ENCODE data around the gene TMSB4X. TPM values are rescaled to one million over a fixed set of nuclear protein-coding genes. Genes with fewer than 3 reads are reported as not detected.
A peak's percentile ranks its signal among the peaks of the same experiment; 100 is the strongest.

The TMSB4X gene
- total RNA-seq, 1 experiment from 2014 or later, result 1,095 TPM

DNA sequence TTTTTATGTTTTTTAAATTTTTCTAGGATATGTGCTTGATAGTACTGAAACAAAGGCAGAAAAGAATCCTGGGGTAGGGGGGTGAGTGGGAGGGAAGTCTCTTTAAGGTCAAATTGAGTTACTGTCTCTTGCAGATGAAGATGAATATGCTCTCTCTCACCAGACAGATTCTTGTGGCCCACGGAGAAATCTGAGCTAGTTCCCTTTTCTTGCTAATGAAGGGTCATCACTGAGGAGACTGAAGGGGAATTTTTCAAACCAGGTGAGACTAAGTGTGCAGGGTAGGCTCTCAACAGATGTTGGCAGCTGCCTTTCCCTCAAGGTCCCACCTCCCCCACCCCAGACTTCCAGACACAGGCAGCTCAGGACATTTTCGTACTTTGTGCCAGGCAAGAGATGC lies 48.0 kb downstream of the TMSB4X start:
- BruUV-seq (replicated peaks), result no TSS peak
- CTCF ChIA-PET, result no interaction called here
- TF ChIP-seq, protein P1, sequence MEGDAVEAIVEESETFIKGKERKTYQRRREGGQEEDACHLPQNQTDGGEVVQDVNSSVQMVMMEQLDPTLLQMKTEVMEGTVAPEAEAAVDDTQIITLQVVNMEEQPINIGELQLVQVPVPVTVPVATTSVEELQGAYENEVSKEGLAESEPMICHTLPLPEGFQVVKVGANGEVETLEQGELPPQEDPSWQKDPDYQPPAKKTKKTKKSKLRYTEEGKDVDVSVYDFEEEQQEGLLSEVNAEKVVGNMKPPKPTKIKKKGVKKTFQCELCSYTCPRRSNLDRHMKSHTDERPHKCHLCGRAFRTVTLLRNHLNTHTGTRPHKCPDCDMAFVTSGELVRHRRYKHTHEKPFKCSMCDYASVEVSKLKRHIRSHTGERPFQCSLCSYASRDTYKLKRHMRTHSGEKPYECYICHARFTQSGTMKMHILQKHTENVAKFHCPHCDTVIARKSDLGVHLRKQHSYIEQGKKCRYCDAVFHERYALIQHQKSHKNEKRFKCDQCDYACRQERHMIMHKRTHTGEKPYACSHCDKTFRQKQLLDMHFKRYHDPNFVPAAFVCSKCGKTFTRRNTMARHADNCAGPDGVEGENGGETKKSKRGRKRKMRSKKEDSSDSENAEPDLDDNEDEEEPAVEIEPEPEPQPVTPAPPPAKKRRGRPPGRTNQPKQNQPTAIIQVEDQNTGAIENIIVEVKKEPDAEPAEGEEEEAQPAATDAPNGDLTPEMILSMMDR (IDR thresholded peaks at IDR 0.05; ENCODE audit: insufficient read depth in 1 of 2, low read depth in 1 of 2, low read length in 1 of 2, severe bottlenecking in 1 of 2, unreplicated experiment in 1 of 2), result no peak

DNA sequence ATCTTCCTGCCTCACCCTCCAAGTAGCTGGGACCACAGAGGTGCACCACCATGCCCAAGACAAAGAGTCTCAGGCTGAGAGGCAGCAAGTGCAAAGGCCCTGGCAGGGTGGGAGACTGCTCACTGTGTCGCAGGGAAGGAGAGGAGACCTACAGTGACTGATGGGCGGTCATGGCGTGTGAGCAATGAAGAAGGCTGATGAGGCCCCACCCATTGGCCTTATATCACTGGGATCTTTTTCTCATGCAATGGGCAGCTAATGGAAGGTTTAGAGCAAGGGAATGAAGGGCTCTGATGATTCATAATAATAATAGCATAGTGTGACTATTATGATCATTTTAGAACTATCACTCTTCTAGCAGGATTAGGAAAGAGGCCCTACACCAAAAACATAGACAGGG lies 48.7 kb downstream of the TMSB4X start:
- Mint-ChIP-seq H3K9me3 (ENCODE audit: unreplicated experiment) (no peaks in the 10 kb centered on the region), H3K27me3 (ENCODE audit: insufficient read depth, unreplicated experiment) (no peaks in the 10 kb centered on the region), H3K36me3 (ENCODE audit: insufficient read depth, unreplicated experiment) (peaks cover 5% of the 10 kb centered on the region), H3K4me1 (ENCODE audit: low read depth, unreplicated experiment) (peaks cover 32% of the 10 kb centered on the region), H3K4me3 (ENCODE audit: unreplicated experiment) (no peak overlapping the region), H3K27ac (ENCODE audit: unreplicated experiment) (peak overlapping the region; percentile 69)
- H3K9me3 ChIP-seq, result no peaks in the 10 kb centered on the region
- DNase-seq, result no peak
- H3K4me1 ChIP-seq, result peaks cover 48% of the 10 kb centered on the region
- POLR2A ChIA-PET, result interaction anchor here (0.7 kb wide), 1 partner anchor 21 kb away, joined by 3 read pairs; no protein-coding TSS in a partner anchor
- TF ChIP-seq, protein P1 (IDR thresholded peaks at IDR 0.05; ENCODE audit: insufficient read depth in 1 of 2, low read depth in 1 of 2, low read length in 1 of 2, severe bottlenecking in 1 of 2, unreplicated experiment in 1 of 2), result no peak
- H3K27me3 ChIP-seq (replicated peaks; ENCODE audit: control insufficient read depth, insufficient read depth, low read length), result no peaks in the 10 kb centered on the region
- CTCF ChIA-PET, result no interaction called here
- intact Hi-C loops (cut with micrococcal nuclease; ENCODE audit: unreplicated experiment), result no loop called here
- no TSS peak for BruUV-seq (replicated peaks)
- H3K4me3 ChIP-seq (ENCODE audit: low read depth, low read length), result no peak overlapping the region
- no peaks in the 10 kb centered on the region for H3K36me3 ChIP-seq (ENCODE audit: control insufficient read depth, insufficient read depth, low read length)

More for the DNA sequence above, 48.0 kb downstream of the TMSB4X start:
- Histone ChIP-seq H3K36me3 (ENCODE audit: control insufficient read depth, insufficient read depth, low read length) (no peaks in the 10 kb centered on the region), H3K9me3 (no peaks in the 10 kb centered on the region), H3K4me3 (ENCODE audit: low read depth, low read length) (no peak overlapping the region), H3K27me3 (replicated peaks; ENCODE audit: control insufficient read depth, insufficient read depth, low read length) (no peaks in the 10 kb centered on the region), H3K4me1 (peaks cover 42% of the 10 kb centered on the region)
- H3K4me1 Mint-ChIP-seq (ENCODE audit: low read depth, unreplicated experiment), result peaks cover 32% of the 10 kb centered on the region
- no peak for DNase-seq
- no peaks in the 10 kb centered on the region for H3K27me3 Mint-ChIP-seq (ENCODE audit: insufficient read depth, unreplicated experiment)
- H3K9me3 Mint-ChIP-seq (ENCODE audit: unreplicated experiment), result no peaks in the 10 kb centered on the region
- H3K27ac Mint-ChIP-seq (ENCODE audit: unreplicated experiment), result no peak overlapping the region
- intact Hi-C loops (cut with micrococcal nuclease; ENCODE audit: unreplicated experiment), result no loop called here
- POLR2A ChIA-PET, result no interaction called here
- H3K36me3 Mint-ChIP-seq (ENCODE audit: insufficient read depth, unreplicated experiment), result peaks cover 5% of the 10 kb centered on the region
- no peak overlapping the region for H3K4me3 Mint-ChIP-seq (ENCODE audit: unreplicated experiment)

DNA sequence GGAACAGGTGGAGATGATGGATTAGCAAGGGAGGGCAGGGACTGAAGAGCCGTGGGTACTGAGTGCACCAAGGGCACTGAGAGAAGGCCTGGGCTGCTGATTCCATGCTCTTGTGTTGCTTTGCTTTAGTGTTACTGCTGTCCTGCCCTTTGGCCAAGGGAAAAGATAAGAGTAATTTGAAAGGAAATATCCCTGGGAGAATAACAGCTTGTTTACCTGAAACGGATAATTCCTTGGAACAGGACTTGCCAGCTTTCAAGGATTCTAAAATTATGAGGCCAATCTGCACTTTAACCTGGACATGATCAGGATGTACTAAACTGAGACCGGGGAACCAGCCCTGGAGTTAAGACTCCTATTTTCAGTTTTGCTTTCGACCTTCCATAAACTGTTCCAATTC lies 49.1 kb downstream of the TMSB4X start:
- Histone ChIP-seq H3K4me3 (ENCODE audit: low read depth, low read length) (no peak overlapping the region), H3K36me3 (ENCODE audit: control insufficient read depth, insufficient read depth, low read length) (no peaks in the 10 kb centered on the region), H3K27me3 (replicated peaks; ENCODE audit: control insufficient read depth, insufficient read depth, low read length) (no peaks in the 10 kb centered on the region), H3K4me1 (peaks cover 50% of the 10 kb centered on the region), H3K9me3 (no peaks in the 10 kb centered on the region)
- no peak for DNase-seq
- POLR2A ChIA-PET, result interaction anchor here (0.7 kb wide), 1 partner anchor 21 kb away, joined by 3 read pairs; no protein-coding TSS in a partner anchor
- H3K9me3 Mint-ChIP-seq (ENCODE audit: unreplicated experiment), result no peaks in the 10 kb centered on the region
- intact Hi-C loops (cut with micrococcal nuclease; ENCODE audit: unreplicated experiment), result no loop called here
- H3K36me3 Mint-ChIP-seq (ENCODE audit: insufficient read depth, unreplicated experiment), result peaks cover 5% of the 10 kb centered on the region
- peak overlapping the region; percentile 69 for H3K27ac Mint-ChIP-seq (ENCODE audit: unreplicated experiment)
- CTCF ChIA-PET, result no interaction called here
- no peak overlapping the region for H3K4me3 Mint-ChIP-seq (ENCODE audit: unreplicated experiment)
- BruUV-seq (replicated peaks), result no TSS peak
- H3K27me3 Mint-ChIP-seq (ENCODE audit: insufficient read depth, unreplicated experiment), result no peaks in the 10 kb centered on the region
- TF ChIP-seq, protein P1 (IDR thresholded peaks at IDR 0.05; ENCODE audit: insufficient read depth in 1 of 2, low read depth in 1 of 2, low read length in 1 of 2, severe bottlenecking in 1 of 2, unreplicated experiment in 1 of 2), result no peak
- peaks cover 34% of the 10 kb centered on the region for H3K4me1 Mint-ChIP-seq (ENCODE audit: low read depth, unreplicated experiment)
